ENCODE data around the gene CACNA1H. TPM values are rescaled to one million over a fixed set of nuclear protein-coding genes. Genes with fewer than 3 reads are reported as not detected.

The CACNA1H gene
- total RNA-seq, 4 donors from 2014 or later: 6.8 to 94.5 (median 27.6) TPM

DNA sequence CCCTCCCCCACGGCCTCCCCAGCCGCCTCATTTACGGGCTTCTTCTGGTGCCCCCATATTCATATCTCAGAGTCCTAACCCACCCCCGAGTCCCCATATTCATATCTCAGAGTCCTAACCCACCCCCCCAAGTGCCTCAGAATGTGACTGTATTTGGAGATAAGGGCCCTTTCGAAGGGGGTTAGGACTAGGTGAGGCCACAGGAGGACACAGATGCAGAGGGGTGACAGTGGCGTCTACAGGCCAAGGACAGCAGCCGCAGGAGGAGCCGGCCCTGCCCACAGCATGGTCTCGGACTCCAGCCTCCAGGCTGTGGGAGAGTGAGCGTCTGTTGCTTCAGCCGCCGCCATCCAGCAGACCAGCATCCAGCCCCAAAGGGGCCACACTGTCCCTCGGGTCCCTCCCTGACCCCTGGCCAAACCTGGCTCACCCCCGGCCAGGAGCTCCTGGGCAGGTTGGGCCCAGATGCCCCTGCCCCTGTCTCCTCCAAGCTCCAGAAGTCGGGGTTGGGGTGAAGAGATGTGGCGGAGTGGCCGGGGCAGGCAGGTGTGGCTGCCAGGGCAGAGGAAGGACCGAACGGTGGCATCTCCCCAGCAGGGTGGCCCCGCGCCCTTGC lies 25.5 kb downstream of the CACNA1H start:
- no peaks in the 10 kb centered on the region for H3K27me3 ChIP-seq
- DNase-seq: no peak
- H3K4me3 ChIP-seq: no peak overlapping the region
- peaks cover 0 to 32% of the 10 kb centered on the region in 2 donors for H3K4me1 ChIP-seq
- peak overlapping the region in 1 of 2 donors; percentile 7 for H3K27ac ChIP-seq
- TF ChIP-seq CTCF (IDR thresholded peaks at IDR 0.05) (no peak), POLR2A (IDR thresholded peaks at IDR 0.05) (no peak)
- intact Hi-C loops (cut with DNase I; ENCODE audit: low total_unique reads): no loop called here
- H3K36me3 ChIP-seq: no peaks in the 10 kb centered on the region
- no peaks in the 10 kb centered on the region for H3K9me3 ChIP-seq

DNA sequence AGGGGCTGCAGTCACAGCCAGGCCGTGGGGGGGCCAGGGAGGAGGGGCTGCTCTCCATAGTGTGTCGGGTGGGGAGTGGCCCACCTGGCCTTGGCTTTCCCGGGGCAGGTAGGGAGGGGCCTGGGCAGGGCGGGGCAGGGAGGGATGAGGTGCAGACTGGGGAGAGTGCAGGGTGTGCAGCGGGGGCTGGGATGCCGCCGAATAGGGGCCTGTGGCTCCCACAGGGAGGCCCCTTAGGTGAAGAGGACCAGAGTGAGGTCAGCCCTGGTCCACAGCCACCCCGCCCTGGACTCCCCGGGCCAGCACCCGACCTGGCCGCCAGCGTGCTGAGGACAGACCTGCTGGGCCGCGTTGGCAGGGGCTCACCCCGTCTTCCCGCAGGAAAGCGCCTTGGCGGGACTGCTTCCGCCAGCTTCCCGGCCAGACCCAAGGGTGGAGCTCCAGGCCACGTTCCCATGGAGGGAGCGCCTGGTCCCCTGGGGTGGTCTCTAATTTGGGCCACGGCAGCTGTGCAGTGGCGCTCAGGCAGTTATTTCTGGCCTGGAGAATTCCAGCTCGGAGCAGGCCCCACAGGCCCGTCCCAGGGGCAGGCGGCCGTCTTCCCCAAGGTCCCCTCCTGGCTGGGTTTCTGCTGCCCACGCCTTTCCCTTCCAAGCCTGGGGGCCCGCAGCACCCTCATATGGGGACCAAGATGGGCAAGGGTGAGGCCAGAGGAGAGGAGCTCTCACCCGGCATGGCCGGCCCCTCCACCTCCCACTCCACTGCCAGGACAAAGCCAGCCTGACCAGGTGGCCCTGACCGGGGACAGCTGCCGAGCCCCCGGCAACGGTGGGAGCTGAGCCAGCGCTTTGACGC lies 27.9 kb downstream of the CACNA1H start:
- peak; percentile 52 to 55 for DNase-seq
- intact Hi-C loops (cut with DNase I; ENCODE audit: low total_unique reads): no loop called here
- peak overlapping the region; percentile 86 to 87 for H3K27ac ChIP-seq
- no peaks in the 10 kb centered on the region for H3K9me3 ChIP-seq
- H3K4me1 ChIP-seq: peaks cover 0 to 31% of the 10 kb centered on the region in 2 donors
- TF ChIP-seq CTCF (IDR thresholded peaks at IDR 0.05): no peak
- TF ChIP-seq POLR2A (IDR thresholded peaks at IDR 0.05): peak in 1 of 2 donors; percentile 5
- H3K36me3 ChIP-seq: no peaks in the 10 kb centered on the region
- no peaks in the 10 kb centered on the region for H3K27me3 ChIP-seq
- no peak overlapping the region for H3K4me3 ChIP-seq

GRCh38 chr16:1181404-1182315 lies 28.8 kb downstream of the CACNA1H start:
- Histone ChIP-seq H3K27me3 (no peaks in the 10 kb centered on the region), H3K9me3 (no peaks in the 10 kb centered on the region), H3K27ac (peak overlapping the region; percentile 86 to 87), H3K36me3 (no peaks in the 10 kb centered on the region), H3K4me3 (peak overlapping the region in 1 of 2 donors; percentile 7), H3K4me1 (peaks cover 0 to 31% of the 10 kb centered on the region in 2 donors)
- TF ChIP-seq CTCF (IDR thresholded peaks at IDR 0.05) (peak in 1 of 4 experiments; percentile 7), POLR2A (IDR thresholded peaks at IDR 0.05) (no peak)
- intact Hi-C loops (cut with DNase I; ENCODE audit: low total_unique reads): no loop called here
- peak in 1 of 2 donors; percentile 29 for DNase-seq

DNA sequence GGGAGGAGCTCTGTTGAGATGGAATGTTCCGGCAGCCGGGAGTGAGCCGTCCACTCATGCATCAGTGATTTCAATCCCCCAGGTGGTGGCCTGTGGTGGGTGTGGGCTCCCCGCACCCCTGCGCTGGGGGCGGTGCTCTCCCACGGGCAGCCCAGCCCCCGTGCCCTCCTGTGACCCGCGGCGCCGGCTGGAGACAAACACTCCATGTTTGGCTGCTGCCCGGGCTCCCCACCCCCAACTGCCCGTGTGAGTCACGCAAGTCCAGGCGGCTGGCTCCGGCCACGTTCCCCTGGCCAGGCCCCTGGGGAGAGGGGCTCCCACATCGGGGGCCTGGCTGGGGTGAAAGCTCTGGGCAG lies 29.4 kb downstream of the CACNA1H start:
- H3K36me3 ChIP-seq: no peaks in the 10 kb centered on the region
- TF ChIP-seq CTCF (IDR thresholded peaks at IDR 0.05) (no peak), POLR2A (IDR thresholded peaks at IDR 0.05) (peak in 1 of 2 donors; percentile 32)
- H3K27me3 ChIP-seq: no peaks in the 10 kb centered on the region
- peak overlapping the region in 1 of 2 donors; percentile 20 for H3K4me3 ChIP-seq
- H3K27ac ChIP-seq: peak overlapping the region; percentile 86 to 87
- H3K4me1 ChIP-seq: peaks cover 0 to 31% of the 10 kb centered on the region in 2 donors
- DNase-seq: peak; percentile 87 to 91
- intact Hi-C loops (cut with DNase I; ENCODE audit: low total_unique reads): no loop called here
- H3K9me3 ChIP-seq: no peaks in the 10 kb centered on the region

All from uterus (tissue), 4 donors.